ENCODE measurements around the gene FBRSL1.

- TF ChIP-seq, protein P1, sequence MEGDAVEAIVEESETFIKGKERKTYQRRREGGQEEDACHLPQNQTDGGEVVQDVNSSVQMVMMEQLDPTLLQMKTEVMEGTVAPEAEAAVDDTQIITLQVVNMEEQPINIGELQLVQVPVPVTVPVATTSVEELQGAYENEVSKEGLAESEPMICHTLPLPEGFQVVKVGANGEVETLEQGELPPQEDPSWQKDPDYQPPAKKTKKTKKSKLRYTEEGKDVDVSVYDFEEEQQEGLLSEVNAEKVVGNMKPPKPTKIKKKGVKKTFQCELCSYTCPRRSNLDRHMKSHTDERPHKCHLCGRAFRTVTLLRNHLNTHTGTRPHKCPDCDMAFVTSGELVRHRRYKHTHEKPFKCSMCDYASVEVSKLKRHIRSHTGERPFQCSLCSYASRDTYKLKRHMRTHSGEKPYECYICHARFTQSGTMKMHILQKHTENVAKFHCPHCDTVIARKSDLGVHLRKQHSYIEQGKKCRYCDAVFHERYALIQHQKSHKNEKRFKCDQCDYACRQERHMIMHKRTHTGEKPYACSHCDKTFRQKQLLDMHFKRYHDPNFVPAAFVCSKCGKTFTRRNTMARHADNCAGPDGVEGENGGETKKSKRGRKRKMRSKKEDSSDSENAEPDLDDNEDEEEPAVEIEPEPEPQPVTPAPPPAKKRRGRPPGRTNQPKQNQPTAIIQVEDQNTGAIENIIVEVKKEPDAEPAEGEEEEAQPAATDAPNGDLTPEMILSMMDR (IDR thresholded peaks at IDR 0.05; ENCODE audit: extremely low read depth in 1 of 2, insufficient read depth in 1 of 2, low read depth in 1 of 2, low read length in 2 of 2), result no peak
- no peak for TF ChIP-seq POLR2A (IDR thresholded peaks at IDR 0.05; ENCODE audit: low read depth, low read length)
- TF ChIP-seq, protein P2, sequence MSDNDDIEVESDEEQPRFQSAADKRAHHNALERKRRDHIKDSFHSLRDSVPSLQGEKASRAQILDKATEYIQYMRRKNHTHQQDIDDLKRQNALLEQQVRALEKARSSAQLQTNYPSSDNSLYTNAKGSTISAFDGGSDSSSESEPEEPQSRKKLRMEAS (IDR thresholded peaks at IDR 0.05; ENCODE audit: insufficient read depth, insufficient read length), result no peak
- no peak for TF ChIP-seq EZH2 (IDR thresholded peaks at IDR 0.05; ENCODE audit: borderline replicate concordance, low read depth, low read length, severe bottlenecking)
- no peak for TF ChIP-seq FOS (IDR thresholded peaks at IDR 0.05; ENCODE audit: borderline replicate concordance, insufficient read depth, low read length)
- TF ChIP-seq JUN (IDR thresholded peaks at IDR 0.05; ENCODE audit: borderline replicate concordance, insufficient read depth, insufficient read length, low read depth), result no peak
- no peak for TF ChIP-seq POLR2AphosphoS5 (IDR thresholded peaks at IDR 0.05; ENCODE audit: insufficient read depth, low read depth, low read length)
- TF ChIP-seq MYC (IDR thresholded peaks at IDR 0.05; ENCODE audit: low read depth, low read length), result no peak
These were observed at the start of gene FBRSL1 for GRCh38 chr12:132489602-132490266.
